Measurements from ENCODE around the gene ATP10A. TPM values are rescaled to one million over a fixed set of nuclear protein-coding genes. Genes with fewer than 3 reads are reported as not detected.

The ATP10A gene
- total and polyA plus RNA-seq, 2 of the 8 experiments (the other 6 are each of a cell fraction or from before 2014, with no cell fraction given), result 2.0 to 2.8 TPM

- H3K18ac ChIP-seq (ENCODE audit: extremely low read depth, low read length), result no peak overlapping the region
- no peak overlapping the region for H4K8ac ChIP-seq (ENCODE audit: extremely low read depth, insufficient read depth, low read length)
- no peak for DNase-seq (ENCODE audit: low read depth in 1 of 2, low spot score in 2 of 2)
- peak overlapping the region; percentile 44; the same call in 1 of the 2 replicates for H2BK12ac ChIP-seq (ENCODE audit: low read depth, low read length)
- H2BK120ac ChIP-seq (replicated peaks; ENCODE audit: low read depth, low read length), result no peak overlapping the region
- H3K79me2 ChIP-seq (ENCODE audit: control insufficient read depth in 1 of 2, insufficient read depth in 2 of 2, low read length in 2 of 2), result no peaks in the 10 kb centered on the region
- H4K5ac ChIP-seq (ENCODE audit: insufficient read length, low read depth, low read length), result no peak overlapping the region
- H4K91ac ChIP-seq (replicated peaks; ENCODE audit: insufficient read length, low read length), result no peak overlapping the region
- H3K79me1 ChIP-seq (ENCODE audit: low read depth, low read length), result no peaks in the 10 kb centered on the region
- no peak overlapping the region for H2AK5ac ChIP-seq (ENCODE audit: low read depth, low read length)
- H3K27ac ChIP-seq (ENCODE audit: low read depth, low read length), result no peak overlapping the region
- FAIRE-seq, result no peak
- CTCF ChIA-PET (ENCODE audit: partially characterized antibody), result interaction anchor here (0.6 to 4.4 kb wide), 5 partner anchors 10 to 166 kb away, joined by 3 to 23 read pairs (median 5); no protein-coding TSS in a partner anchor
- POLR2A ChIA-PET (ENCODE audit: partially characterized antibody), result no interaction called here
- no peak overlapping the region for H2AFZ ChIP-seq (ENCODE audit: low read length)
- whole genome bisulfite sequencing, 2 experiments (ENCODE audit: extremely low coverage in 1 of 2, insufficient coverage in 1 of 2, insufficient read length in 1 of 2, insufficient replicate concordance in 2 of 2, low coverage in 1 of 2, low lambda C conversion rate in 2 of 2, missing lambda C conversion rate in 1 of 2), result 90% methylated on average over 8 of the region's 8 CpGs; no CpG with 5 or more reads in 1 of the 2 experiments
- no peaks in the 10 kb centered on the region; the same call in 1 of the 2 replicates for H3K23me2 ChIP-seq (ENCODE audit: low read depth, low read length)
- H3K4me1 ChIP-seq (replicated peaks in 1 of 4; ENCODE audit: control insufficient read depth in 3 of 4, insufficient read depth in 4 of 4, low read length in 3 of 4), result peaks cover 8 to 28% (median 17%) of the 10 kb centered on the region in 4 experiments
- no peak overlapping the region for H3K4ac ChIP-seq (replicated peaks; ENCODE audit: insufficient read length, low read depth, low read length)
- peak overlapping the region; percentile 83; the same call in 1 of the 2 replicates for H2BK15ac ChIP-seq (ENCODE audit: low read length)
- H3K4me2 ChIP-seq (ENCODE audit: insufficient read depth in 1 of 2, low read depth in 2 of 2, low read length in 2 of 2), result no peak overlapping the region
- no peaks in the 10 kb centered on the region for H3K36me3 ChIP-seq (ENCODE audit: control insufficient read depth in 2 of 4, insufficient read depth in 4 of 4, low read length in 3 of 4)
- H3K27me3 ChIP-seq (replicated peaks in 1 of 4; ENCODE audit: control insufficient read depth in 3 of 4, extremely low read depth in 1 of 4, insufficient read depth in 3 of 4, low read length in 3 of 4), result no peaks in the 10 kb centered on the region
- no peak overlapping the region for H2BK20ac ChIP-seq (ENCODE audit: low read length)
- no peak overlapping the region for H3K14ac ChIP-seq (ENCODE audit: insufficient read length)
- H3K23ac ChIP-seq (ENCODE audit: insufficient read length), result no peak overlapping the region
- H3K9me3 ChIP-seq (ENCODE audit: insufficient read depth in 2 of 2, low read depth in 1 of 2, low read length in 1 of 2), result no peaks in the 10 kb centered on the region
- peak overlapping the region; percentile 75; the same call in 1 of the 2 replicates for H2BK5ac ChIP-seq (ENCODE audit: low read depth, low read length)
- H4K20me1 ChIP-seq (replicated peaks in 1 of 2; ENCODE audit: control insufficient read depth in 1 of 2, insufficient read depth in 2 of 2, low read length in 2 of 2), result no peaks in the 10 kb centered on the region
- H3K56ac ChIP-seq (replicated peaks; ENCODE audit: insufficient read length, low read depth, low read length), result no peak overlapping the region
- no peak overlapping the region for H3K4me3 ChIP-seq (ENCODE audit: extremely low read depth in 1 of 4, insufficient read depth in 2 of 4, low read depth in 3 of 4, low read length in 4 of 4)
- H3K9ac ChIP-seq (replicated peaks in 1 of 4; ENCODE audit: extremely low read depth in 1 of 4, low read depth in 3 of 4, low read length in 3 of 4), result no peak overlapping the region
- no peak for TF ChIP-seq MAFK (IDR thresholded peaks at IDR 0.05; ENCODE audit: low read depth, low read length)
- no peak for TF ChIP-seq CEBPB (IDR thresholded peaks at IDR 0.05; ENCODE audit: low read depth, low read length)
- TF ChIP-seq SIRT6 (IDR thresholded peaks at IDR 0.05; ENCODE audit: low read length), result no peak
- TF ChIP-seq RBBP5 (IDR thresholded peaks at IDR 0.05; ENCODE audit: borderline replicate concordance, low read depth, low read length), result no peak
- TF ChIP-seq, protein P1, sequence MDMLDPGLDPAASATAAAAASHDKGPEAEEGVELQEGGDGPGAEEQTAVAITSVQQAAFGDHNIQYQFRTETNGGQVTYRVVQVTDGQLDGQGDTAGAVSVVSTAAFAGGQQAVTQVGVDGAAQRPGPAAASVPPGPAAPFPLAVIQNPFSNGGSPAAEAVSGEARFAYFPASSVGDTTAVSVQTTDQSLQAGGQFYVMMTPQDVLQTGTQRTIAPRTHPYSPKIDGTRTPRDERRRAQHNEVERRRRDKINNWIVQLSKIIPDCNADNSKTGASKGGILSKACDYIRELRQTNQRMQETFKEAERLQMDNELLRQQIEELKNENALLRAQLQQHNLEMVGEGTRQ (IDR thresholded peaks at IDR 0.05; ENCODE audit: low read length), result no peak
- TF ChIP-seq, protein P2, sequence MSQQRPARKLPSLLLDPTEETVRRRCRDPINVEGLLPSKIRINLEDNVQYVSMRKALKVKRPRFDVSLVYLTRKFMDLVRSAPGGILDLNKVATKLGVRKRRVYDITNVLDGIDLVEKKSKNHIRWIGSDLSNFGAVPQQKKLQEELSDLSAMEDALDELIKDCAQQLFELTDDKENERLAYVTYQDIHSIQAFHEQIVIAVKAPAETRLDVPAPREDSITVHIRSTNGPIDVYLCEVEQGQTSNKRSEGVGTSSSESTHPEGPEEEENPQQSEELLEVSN (IDR thresholded peaks at IDR 0.05), result no peak
- no peak for TF ChIP-seq SUZ12 (IDR thresholded peaks at IDR 0.05; ENCODE audit: low read length)
- no peak for TF ChIP-seq BRCA1 (IDR thresholded peaks at IDR 0.05; ENCODE audit: low read depth, low read length)
- TF ChIP-seq KDM1A (IDR thresholded peaks at IDR 0.05; ENCODE audit: borderline replicate concordance, low read length), result no peak
- no peak for TF ChIP-seq SP4 (IDR thresholded peaks at IDR 0.05; ENCODE audit: low read length)
- TF ChIP-seq FOSL1 (IDR thresholded peaks at IDR 0.05; ENCODE audit: insufficient read depth, low read depth, low read length), result no peak
- no peak for TF ChIP-seq PHF8 (conservative IDR thresholded peaks at IDR 0.05; ENCODE audit: low read depth, low read length)
- no peak for TF ChIP-seq JUND (IDR thresholded peaks at IDR 0.05; ENCODE audit: low read length)
- no peak for TF ChIP-seq TCF12 (IDR thresholded peaks at IDR 0.05; ENCODE audit: low read depth, low read length)
These were observed 189.2 kb downstream of the ATP10A start for GRCh38 chr15:25673972-25674371.

All from H1 (cell line).